ENCODE results near the gene ZBTB42. TPM values are rescaled to one million over a fixed set of nuclear protein-coding genes. Genes with fewer than 3 reads are reported as not detected.

The ZBTB42 gene
- 9.2 and 11.3 TPM in 2 replicates for total RNA-seq (2014; rRNA removed)
- percentile 50 among the genes with signal in this experiment for Bru-seq, nascent RNA
- percentile 66 among the genes with signal in this experiment for BruChase-seq, experiment 1, labeled RNA remaining after a 6-hour chase
- BruChase-seq, experiment 2, labeled RNA remaining after a 2-hour chase, result percentile 57 among the genes with signal in this experiment
- long read RNA-seq, transcript ZBTB42-201 (1 exons, 3,800 nt), result major isoform, 11 of 14 reads
- long read RNA-seq, partial matches to known transcripts, result 0 of 14 reads
- long read RNA-seq, other reads (novel, unspliced or antisense), result 1 of 14 reads

DNA sequence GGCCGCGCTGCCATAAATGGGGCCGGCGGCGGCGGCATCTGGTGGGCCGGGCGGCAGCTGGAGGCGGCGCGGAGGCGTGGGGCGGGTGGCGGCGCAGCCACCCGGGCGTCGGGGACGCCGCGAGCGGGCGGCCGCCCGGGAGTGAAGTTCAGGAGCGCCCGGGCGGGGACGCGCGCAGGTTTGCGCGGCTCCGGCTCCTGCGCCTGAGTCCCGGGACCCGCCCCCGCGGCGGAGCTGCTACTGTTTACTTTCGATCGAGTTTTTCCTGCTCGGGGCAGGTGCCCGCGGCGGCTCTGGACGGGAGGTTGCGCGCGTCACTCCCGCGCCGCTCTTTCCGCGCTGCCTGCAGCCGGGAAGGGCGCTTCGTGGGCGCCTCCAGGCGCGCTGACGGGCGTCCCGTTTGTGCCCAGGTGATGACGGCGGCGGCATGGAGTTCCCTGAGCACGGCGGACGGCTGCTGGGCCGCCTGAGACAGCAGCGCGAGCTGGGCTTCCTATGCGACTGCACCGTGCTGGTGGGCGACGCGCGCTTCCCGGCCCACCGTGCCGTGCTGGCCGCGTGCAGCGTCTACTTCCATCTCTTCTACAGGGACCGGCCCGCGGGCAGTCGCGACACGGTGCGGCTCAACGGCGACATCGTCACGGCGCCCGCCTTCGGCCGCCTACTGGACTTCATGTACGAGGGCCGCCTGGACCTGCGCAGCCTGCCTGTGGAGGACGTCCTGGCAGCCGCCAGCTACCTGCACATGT is at the start of gene ZBTB42:
TSS of gene ZBTB42 (plus strand) at position 331 of the 749 bp plus-strand sequence. CDS start at position 428, 97 bp downstream.
- ATAC-seq (peak; percentile 55), DNase-seq (peak; percentile 91)
- no peaks in the 10 kb centered on the region for H3K9me3 ChIP-seq (ENCODE audit: low read length)
- H3K4me1 ChIP-seq (ENCODE audit: insufficient read depth, low read length), result peaks cover 42% of the 10 kb centered on the region
- no peaks in the 10 kb centered on the region for H3K36me3 ChIP-seq (ENCODE audit: low read depth, low read length)
- H3K27ac ChIP-seq (ENCODE audit: low read length), result no peak within 1 kb of the TSS
- H3K9me2 ChIP-seq (replicated peaks; ENCODE audit: low read length), result no peaks in the 10 kb centered on the region
- H2AFZ ChIP-seq (ENCODE audit: low read length), result peak within 1 kb of the TSS; percentile 69
- intact Hi-C loops (cut with micrococcal nuclease), result no loop called here
- H4K20me1 ChIP-seq (ENCODE audit: low read length), result 0 out of 2 replicates have a peak, but pooled peaks cover 4% of the 10 kb centered on the region
- no TSS peak for BruUV-seq (replicated peaks)
- POLR2A ChIA-PET (ENCODE audit: unreplicated experiment), result no interaction called here
- peak within 1 kb of the TSS; percentile 40 for H3K9ac ChIP-seq (ENCODE audit: low read length)
- H3K27me3 ChIP-seq (ENCODE audit: low read length), result no peaks in the 10 kb centered on the region
- H3K4me3 ChIP-seq (ENCODE audit: low read length), result peak within 1 kb of the TSS; percentile 77
- TF ChIP-seq EZH2 (IDR thresholded peaks at IDR 0.05; ENCODE audit: low read length, unreplicated experiment), result no peak
- TF ChIP-seq EZH2phosphoT487 (IDR thresholded peaks at IDR 0.05; ENCODE audit: borderline replicate concordance, low read length), result peak; percentile 93
- peaks cover 18% of the 10 kb centered on the region for H3K79me2 ChIP-seq (ENCODE audit: low read length)
- H3F3A ChIP-seq (ENCODE audit: low read length, unreplicated experiment), result no peaks in the 10 kb centered on the region
- H3K4me2 ChIP-seq (ENCODE audit: low read length), result peak within 1 kb of the TSS; percentile 98
- CTCF ChIA-PET, result interaction anchor here (1.0 to 1.5 kb wide), 2 partner anchors 26 to 32 kb away, joined by 3 to 8 read pairs; no protein-coding TSS in a partner anchor

DNA sequence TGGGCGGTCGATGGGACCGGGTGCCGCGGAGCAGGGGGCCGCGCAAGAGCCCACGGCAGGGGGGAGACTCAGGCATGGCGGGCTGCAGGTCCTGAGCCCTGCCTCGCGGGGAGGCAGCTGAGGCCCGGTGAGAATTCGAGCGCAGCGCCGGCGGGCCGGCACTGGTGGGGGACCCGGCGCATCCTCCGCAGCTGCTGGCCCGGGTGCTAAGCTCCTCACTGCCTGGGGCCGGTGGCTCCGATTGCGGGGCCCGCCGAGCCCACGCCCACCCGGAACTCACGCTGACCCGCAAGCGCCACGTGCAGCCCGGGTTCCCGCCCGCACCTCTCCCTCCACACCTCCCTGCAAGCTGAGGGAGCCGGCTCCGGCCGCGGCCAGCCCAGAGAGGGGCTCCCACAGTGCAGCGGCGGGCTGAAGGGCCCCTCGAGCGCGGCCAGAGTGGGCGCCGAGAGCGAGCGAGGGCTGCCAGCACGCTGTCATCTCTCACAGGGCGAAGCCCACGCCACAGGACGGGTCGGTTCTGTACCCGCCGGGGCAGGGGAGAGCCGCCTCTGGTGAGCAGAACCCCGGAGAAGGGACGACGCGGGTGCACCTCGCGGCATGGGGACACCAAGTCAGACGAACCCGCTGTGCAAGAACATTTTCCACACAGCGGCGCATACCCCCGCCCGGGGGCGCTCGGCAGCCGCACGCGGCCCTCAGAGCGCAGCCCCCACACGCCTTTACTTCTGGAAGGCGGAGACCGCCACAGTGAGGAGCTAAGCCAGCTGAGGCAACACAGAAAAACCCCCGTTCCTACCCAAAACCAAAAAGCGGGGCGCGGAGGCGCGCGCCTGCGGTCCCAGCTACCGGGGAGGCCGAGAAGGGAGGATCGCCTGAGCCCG is 49.1 kb upstream of the ZBTB42 start:
- BruUV-seq (replicated peaks), result no TSS peak
- no peak for ATAC-seq
- no peaks in the 10 kb centered on the region for H3F3A ChIP-seq (ENCODE audit: low read length, unreplicated experiment)
- H3K79me2 ChIP-seq (ENCODE audit: low read length), result peaks cover 38% of the 10 kb centered on the region
- intact Hi-C loops (cut with micrococcal nuclease), result no loop called here
- H3K4me1 ChIP-seq (ENCODE audit: insufficient read depth, low read length), result peaks cover 37% of the 10 kb centered on the region
- H3K27me3 ChIP-seq (ENCODE audit: low read length), result no peaks in the 10 kb centered on the region
- peak overlapping the region; percentile 85 for H3K4me2 ChIP-seq (ENCODE audit: low read length)
- no peak for DNase-seq
- H3K36me3 ChIP-seq (ENCODE audit: low read depth, low read length), result peaks cover 9% of the 10 kb centered on the region; the same call in 1 of the 2 replicates
- peak overlapping the region; percentile 82 for H3K9ac ChIP-seq (ENCODE audit: low read length)
- H3K4me3 ChIP-seq (ENCODE audit: low read length), result peak overlapping the region; percentile 64
- ChIA-PET CTCF (interaction anchor here (0.7 kb wide), 1 partner anchor 668 kb away, joined by 3 read pairs; no protein-coding TSS in a partner anchor), POLR2A (ENCODE audit: unreplicated experiment) (interaction anchor here (0.6 to 1.2 kb wide), 2 partner anchors 75 to 757 kb away, joined by 8 to 18 read pairs; no protein-coding TSS in a partner anchor)
- peak overlapping the region; percentile 78 for H2AFZ ChIP-seq (ENCODE audit: low read length)
- H3K27ac ChIP-seq (ENCODE audit: low read length), result peak overlapping the region; percentile 32
- TF ChIP-seq EZH2phosphoT487 (IDR thresholded peaks at IDR 0.05; ENCODE audit: borderline replicate concordance, low read length), result no peak
- no peak for TF ChIP-seq EZH2 (IDR thresholded peaks at IDR 0.05; ENCODE audit: low read length, unreplicated experiment)
- TF ChIP-seq, protein P1, sequence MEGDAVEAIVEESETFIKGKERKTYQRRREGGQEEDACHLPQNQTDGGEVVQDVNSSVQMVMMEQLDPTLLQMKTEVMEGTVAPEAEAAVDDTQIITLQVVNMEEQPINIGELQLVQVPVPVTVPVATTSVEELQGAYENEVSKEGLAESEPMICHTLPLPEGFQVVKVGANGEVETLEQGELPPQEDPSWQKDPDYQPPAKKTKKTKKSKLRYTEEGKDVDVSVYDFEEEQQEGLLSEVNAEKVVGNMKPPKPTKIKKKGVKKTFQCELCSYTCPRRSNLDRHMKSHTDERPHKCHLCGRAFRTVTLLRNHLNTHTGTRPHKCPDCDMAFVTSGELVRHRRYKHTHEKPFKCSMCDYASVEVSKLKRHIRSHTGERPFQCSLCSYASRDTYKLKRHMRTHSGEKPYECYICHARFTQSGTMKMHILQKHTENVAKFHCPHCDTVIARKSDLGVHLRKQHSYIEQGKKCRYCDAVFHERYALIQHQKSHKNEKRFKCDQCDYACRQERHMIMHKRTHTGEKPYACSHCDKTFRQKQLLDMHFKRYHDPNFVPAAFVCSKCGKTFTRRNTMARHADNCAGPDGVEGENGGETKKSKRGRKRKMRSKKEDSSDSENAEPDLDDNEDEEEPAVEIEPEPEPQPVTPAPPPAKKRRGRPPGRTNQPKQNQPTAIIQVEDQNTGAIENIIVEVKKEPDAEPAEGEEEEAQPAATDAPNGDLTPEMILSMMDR (conservative IDR thresholded peaks at IDR 0.05; ENCODE audit: low read depth, low read length), result no peak
- H3K9me2 ChIP-seq (replicated peaks; ENCODE audit: low read length), result no peaks in the 10 kb centered on the region
- no peaks in the 10 kb centered on the region for H3K9me3 ChIP-seq (ENCODE audit: low read length)
- peaks cover 23% of the 10 kb centered on the region for H4K20me1 ChIP-seq (ENCODE audit: low read length)

Measured in PC-3 (cell line).